K562 (cell line): ENCODE data around the gene GGTLC2. TPM values are rescaled to one million over a fixed set of nuclear protein-coding genes. Genes with fewer than 3 reads are reported as not detected.

Experiments used
- ATAC-seq: fragments of 200-7000 bp; cut with Tn5 transposase; 3 replicates; pipeline ENCODE4 v1.9.1; 2020; ENCODE audit warnings: moderate library complexity
- BruUV-seq: library from RNA; stranded (reverse); fragments of 400-500 nt; replicated peaks from 2 replicates; lab custom pipeline; 2021; lab: Mats Ljungman, UMichigan
- CTCF ChIA-PET: fragments of 300-600 bp; formaldehyde crosslinking; extraction: SDS; loops from one replicate; lab custom pipeline; 2021; ENCODE audit warnings: low intra/inter-chr PET ratio; lab: Yijun Ruan, JAX
- POLR2A ChIA-PET: fragments of 300-600, 350-650 bp; sonication (Branson Sonifier 250); formaldehyde crosslinking; extraction: SDS; loops from one replicate; lab custom pipeline; 2021; ENCODE audit warnings: antibody characterized with exemption, inconsistent platforms; lab: Yijun Ruan, JAX
- DNase-seq, 4 experiments: peaks; one replicate each; pipeline versions ENCODE4 v3.0.0 to v3.0.0-alpha.2; 2011 to 2018; ENCODE audit warnings: low spot score in 3 of 4, mixed read lengths in 3 of 4; ENCODE audit errors: extremely low read depth in 1 of 4
- FAIRE-seq: peaks from 2 replicates; lab custom pipeline; 2011; peaks lifted over from hg19 to GRCh38; lab: Jason Lieb, UNC
- H2AFZ ChIP-seq: 2 replicates; pipeline ENCODE4 v1.6.0; 2011; ENCODE audit warnings: low read depth, low read length, control low read depth, inconsistent platforms
- H3K27ac ChIP-seq: fragments of 200-600 bp; 3 replicates; pipeline ENCODE4 v1.8.0; 2011; ENCODE audit warnings: low read depth, mild to moderate bottlenecking, control low read depth, inconsistent platforms, low read length, moderate library complexity, mixed read lengths; ENCODE audit errors: extremely low read depth
- H3K27me3 ChIP-seq, 2 experiments: fragments of 300-600 bp in 1 of 2; 2 replicates in 1 of 2; 3 replicates in 1 of 2; pipeline versions ENCODE4 v1.6.0 to v1.8.0; 2011; ENCODE audit warnings: inconsistent platforms in 2 of 2, low read length in 2 of 2, mild to moderate bottlenecking in 1 of 2, mixed read lengths in 1 of 2, moderate library complexity in 1 of 2; ENCODE audit not compliant: control insufficient read depth in 2 of 2, insufficient read depth in 2 of 2
- H3K36me3 ChIP-seq: fragments of 300-600 bp; 3 replicates; pipeline ENCODE4 v1.8.0; 2011; ENCODE audit warnings: mild to moderate bottlenecking, low read length, inconsistent platforms; ENCODE audit not compliant: control insufficient read depth, insufficient read depth
- H3K4me1 ChIP-seq, 2 experiments: fragments of 200-600 bp in 1 of 2; replicated peaks in 1 of 2; 2 replicates in 1 of 2; 3 replicates in 1 of 2; pipeline versions ENCODE4 v1.5.1 to v1.8.0; 2011; ENCODE audit warnings: inconsistent platforms in 2 of 2, low read length in 2 of 2, mild to moderate bottlenecking in 1 of 2, mixed read lengths in 1 of 2, moderate library complexity in 1 of 2; ENCODE audit not compliant: control insufficient read depth in 2 of 2, insufficient read depth in 2 of 2
- H3K4me2 ChIP-seq: 2 replicates; pipeline ENCODE4 v1.6.1; 2011; ENCODE audit warnings: low read length, control low read depth, inconsistent platforms, mixed read lengths; ENCODE audit not compliant: insufficient read depth
- H3K4me3 ChIP-seq: fragments of 200-600 bp; sonication (generic), shearing (Covaris generic); 2 replicates; pipeline ENCODE4 v1.5.1; 2016; ENCODE audit warnings: control low read depth, inconsistent platforms
- H3K79me2 ChIP-seq: fragments of 200-600 bp; 3 replicates; pipeline ENCODE4 v1.8.0; 2011; ENCODE audit warnings: low read length, inconsistent platforms; ENCODE audit not compliant: control insufficient read depth, insufficient read depth
- H3K9ac ChIP-seq, 2 experiments: 2 replicates each; pipeline versions ENCODE4 v1.6.0 to v1.6.1; 2011; ENCODE audit warnings: low read depth in 2 of 2, low read length in 2 of 2, control low read depth in 1 of 2, inconsistent platforms in 1 of 2, mild to moderate bottlenecking in 1 of 2, mixed read lengths in 1 of 2; ENCODE audit not compliant: insufficient read depth in 1 of 2
- H3K9me1 ChIP-seq: one replicate; pipeline ENCODE4 v1.6.0; 2011; ENCODE audit warnings: inconsistent platforms, mild to moderate bottlenecking, low read length, moderate library complexity; ENCODE audit not compliant: control insufficient read depth, insufficient read depth
- H3K9me3 ChIP-seq: replicated peaks from 2 replicates; pipeline ENCODE4 v1.5.1; 2011; ENCODE audit warnings: low read depth, low read length, inconsistent platforms; ENCODE audit not compliant: control insufficient read depth, insufficient read depth
- H4K20me1 ChIP-seq: replicated peaks from 2 replicates; pipeline ENCODE4 v1.6.1; 2011; ENCODE audit warnings: low read length, inconsistent platforms, mixed read lengths; ENCODE audit not compliant: control insufficient read depth, insufficient read depth
- ADNP ChIP-seq: fragments of 200-800 bp; sonication (Bioruptor generic); IDR thresholded peaks from 2 replicates; pipeline ENCODE4 v1.6.1; 2016; ENCODE audit warnings: missing genetic modification characterization, missing compliant biosample characterization
- HMGXB4 ChIP-seq: sonication (generic); formaldehyde crosslinking; IDR thresholded peaks from 2 replicates; pipeline ENCODE4 v1.8.1; 2023; ENCODE audit warnings: mild to moderate bottlenecking, missing genetic modification reagents
- MBD2 ChIP-seq: sonication (generic); IDR thresholded peaks from 2 replicates; pipeline ENCODE4 v1.6.1; 2016; ENCODE audit warnings: low read depth, borderline replicate concordance
- MLX ChIP-seq, 2 experiments: fragments of 450-650 bp in 1 of 2; sonication (generic) in 1 of 2; formaldehyde crosslinking; conservative IDR thresholded peaks; 2 replicates each; pipeline versions ENCODE4 v1.4.0 to v1.8.1; 2020 to 2022; ENCODE audit warnings: mild to moderate bottlenecking in 1 of 2, missing genetic modification reagents in 1 of 2
- MYNN ChIP-seq, 2 experiments: sonication (generic); formaldehyde crosslinking in 1 of 2; IDR thresholded peaks; 2 replicates each; pipeline versions ENCODE4 v1.5.0 to v1.6.1; 2016 to 2020; ENCODE audit warnings: antibody characterized with exemption in 1 of 2, missing genetic modification reagents in 1 of 2
- RB1 ChIP-seq: fragments of 450-650 bp; IDR thresholded peaks from 2 replicates; pipeline ENCODE4 v1.6.1; 2017; ENCODE audit warnings: low read depth, mild to moderate bottlenecking
- STAT6 ChIP-seq: sonication (generic); formaldehyde crosslinking; IDR thresholded peaks from 2 replicates; pipeline ENCODE4 v1.8.1; 2023; ENCODE audit warnings: mild to moderate bottlenecking, missing genetic modification reagents
- ZBTB1 ChIP-seq: sonication (generic); formaldehyde crosslinking; IDR thresholded peaks from 2 replicates; pipeline ENCODE4 v1.8.1; 2023; ENCODE audit warnings: missing genetic modification reagents, low read depth, mild to moderate bottlenecking, borderline replicate concordance
- ZNF639 ChIP-seq, 2 experiments: fragments of 200-800 bp in 1 of 2; sonication (Bioruptor generic) in 1 of 2; sonication (generic) in 1 of 2; formaldehyde crosslinking in 1 of 2; IDR thresholded peaks in 1 of 2; conservative IDR thresholded peaks in 1 of 2; 2 replicates each; pipeline versions ENCODE4 v1.5.0 to v1.6.1; 2016 to 2020; ENCODE audit warnings: missing compliant biosample characterization in 1 of 2, missing genetic modification characterization in 1 of 2, missing genetic modification reagents in 1 of 2
- WGBS: fragments of 100-300 bp; shearing (Covaris generic); methylation state at CpG from one replicate; pipeline ENCODE4 v1.1.6; 2016; ENCODE audit warnings: low coverage, mixed read lengths; ENCODE audit not compliant: insufficient coverage; ENCODE audit errors: missing lambda C conversion rate; 5-methylcytosine and 5-hydroxymethylcytosine counted together
- in situ Hi-C: fragments of 300-500 bp; cut with MboI; formaldehyde crosslinking; loops from 4 replicates; pipeline ENCODE4 v1.15.0; 2018; ENCODE audit warnings: inconsistent platforms, mixed read lengths
- intact Hi-C: fragments of 100-400 bp; cut with micrococcal nuclease; formaldehyde crosslinking; loops from 2 replicates; pipeline ENCODE4 v1.14.2; 2022
- polyA plus RNA-seq, 8 experiments: library from polyadenylated mRNA; depleted of rRNA in 4 of 8; stranded (reverse) in 5 of 8; unstranded in 3 of 8; fragments of >200 nt; fragmentation: Nextera tagmentation in 2 of 8; fragmentation: Illumina TruSeq in 1 of 8; extraction: Ambion mirVana in 2 of 8; extraction: Trizol in 1 of 8; gene quantifications; 2 replicates each; pipeline versions ENCODE4 v1.2.1 to v1.2.3, GENCODE V29; 2011 to 2014; ENCODE audit warnings: inconsistent platforms in 1 of 8, missing spikeins in 1 of 8
- total RNA-seq, 7 experiments: library from RNA; depleted of rRNA in 6 of 7; stranded (reverse); fragments of >200 nt in 6 of 7; fragmentation: Illumina TruSeq in 2 of 7; extraction: Trizol in 2 of 7; gene quantifications; 2 replicates each; pipeline versions ENCODE4 v1.2.1 to v1.2.3, GENCODE V29; 2011 to 2021; ENCODE audit warnings: low replicate concordance in 1 of 7

GGTLC2 gene
- total and polyA plus RNA-seq, 9 of the 15 experiments (the other 6 are each of a cell fraction or from before 2014, with no cell fraction given) = not detected

GRCh38 chr22:22663861-22664800 is 19.7 kb downstream of the GGTLC2 start:
- DNase-seq = no peak
- under 1% methylated on average over 14 of the region's 14 CpGs for WGBS
- H2AFZ ChIP-seq = no peak overlapping the region
- no peaks in the 10 kb centered on the region for H3K79me2 ChIP-seq
- no peak overlapping the region for H3K4me2 ChIP-seq
- peaks cover 35% of the 10 kb centered on the region for H4K20me1 ChIP-seq
- no peak overlapping the region for H3K27ac ChIP-seq
- intact Hi-C loops (no loop called here), in situ Hi-C loops (no loop called here)
- no peaks in the 10 kb centered on the region for H3K9me3 ChIP-seq
- CTCF ChIA-PET = interaction anchor here (0.9 to 1.1 kb wide), 2 partner anchors 24 to 85 kb away, joined by 3 read pairs; no protein-coding TSS in a partner anchor
- FAIRE-seq = no peak
- ATAC-seq = no peak
- H3K9me1 ChIP-seq = peaks cover 4% of the 10 kb centered on the region
- H3K4me1 ChIP-seq = peaks cover 0 to 3% of the 10 kb centered on the region in 2 experiments; a peak in 1 of 5 replicates
- BruUV-seq = no TSS peak
- no peaks in the 10 kb centered on the region for H3K36me3 ChIP-seq
- H3K9ac ChIP-seq = peak overlapping the region in 1 of 2 experiments; percentile 46; a peak in 2 of 4 replicates
- peaks cover 18 to 56% of the 10 kb centered on the region in 2 experiments for H3K27me3 ChIP-seq
- POLR2A ChIA-PET = interaction anchor here (0.9 to 4.1 kb wide), 6 partner anchors 7 to 178 kb away, joined by 3 to 25 read pairs (median 4); no protein-coding TSS in a partner anchor
- H3K4me3 ChIP-seq = no peak overlapping the region
- TF ChIP-seq RB1 (0 out of 2 replicates have a peak, but pooled peaks have one; percentile 9), ZNF639 (CRISPR knock-in tag; conservative IDR thresholded peaks at IDR 0.05 in 1 of 2, IDR thresholded peaks at IDR 0.05 in 1 of 2) (peak in 1 of 2 experiments; percentile 80; a peak in 1 of 4 replicates), HMGXB4 (CRISPR knock-in tag) (0 out of 2 replicates have a peak, but pooled peaks have one; percentile 23), MYNN (IDR thresholded peaks at IDR 0.05) (no peak), MYNN (CRISPR knock-in tag; IDR thresholded peaks at IDR 0.05) (peak; percentile 71; the same call in 1 of the 2 replicates), ZBTB1 (CRISPR knock-in tag) (no peak), ADNP (tag) (no peak), STAT6 (CRISPR knock-in tag) (0 out of 2 replicates have a peak, but pooled peaks have one; percentile 53), MLX (CRISPR knock-in tag; conservative IDR thresholded peaks at IDR 0.05) (0 out of 4 replicates have a peak, but pooled peaks of 1 of the 2 experiments have one; percentile 19), MBD2 (no peak)
